ENCODE measurements around the gene ABCC1.
"Not testable (repeated sequence)": the region's sequence is repeated elsewhere in the genome, so short reads cannot be mapped to it uniquely, and the experiment has no call there.

The ABCC1 gene

GRCh38 chr16:16157166-16157565 lies 207.8 kb downstream of the ABCC1 start:
- Histone ChIP-seq H3K9ac (ENCODE audit: low read length) (no peak overlapping the region), H3K4me3 (ENCODE audit: low read length) (no peak overlapping the region), H3K4me1 (ENCODE audit: control insufficient read depth, insufficient read depth, low read length) (no peaks in the 10 kb centered on the region), H3K9me3 (ENCODE audit: control insufficient read depth, low read length) (no peaks in the 10 kb centered on the region), H3K36me3 (ENCODE audit: control insufficient read depth, insufficient read depth, low read length) (no peaks in the 10 kb centered on the region), H3K27me3 (ENCODE audit: control insufficient read depth, insufficient read depth, low read length) (no peaks in the 10 kb centered on the region)

- H3K36me3 ChIP-seq (ENCODE audit: control insufficient read depth, insufficient read depth, low read length): no peaks in the 10 kb centered on the region
- no peaks in the 10 kb centered on the region for H3K9me3 ChIP-seq (ENCODE audit: control insufficient read depth, low read length)
These were observed 208.8 kb downstream of the ABCC1 start for GRCh38 chr16:16158082-16158658.

GRCh38 chr16:16158741-16159374 lies 209.4 kb downstream of the ABCC1 start:
- Histone ChIP-seq H3K9ac (ENCODE audit: low read length) (no peak overlapping the region), H3K9me3 (ENCODE audit: control insufficient read depth, low read length) (no peaks in the 10 kb centered on the region), H3K27me3 (ENCODE audit: control insufficient read depth, insufficient read depth, low read length) (no peaks in the 10 kb centered on the region), H3K36me3 (ENCODE audit: control insufficient read depth, insufficient read depth, low read length) (no peaks in the 10 kb centered on the region), H3K4me1 (ENCODE audit: control insufficient read depth, insufficient read depth, low read length) (no peaks in the 10 kb centered on the region), H3K4me3 (ENCODE audit: low read length) (no peak overlapping the region)

More at GRCh38 chr16:16158082-16158658, 208.8 kb downstream of the ABCC1 start:
- Histone ChIP-seq H3K9ac (ENCODE audit: low read length) (no peak overlapping the region), H3K4me3 (ENCODE audit: low read length) (no peak overlapping the region), H3K4me1 (ENCODE audit: control insufficient read depth, insufficient read depth, low read length) (no peaks in the 10 kb centered on the region), H3K27me3 (ENCODE audit: control insufficient read depth, insufficient read depth, low read length) (no peaks in the 10 kb centered on the region)

GRCh38 chr16:16159662-16160061 lies 210.2 kb downstream of the ABCC1 start:
- no peaks in the 10 kb centered on the region for H3K27me3 ChIP-seq (ENCODE audit: control insufficient read depth, insufficient read depth, low read length)
- no peaks in the 10 kb centered on the region for H3K36me3 ChIP-seq (ENCODE audit: control insufficient read depth, insufficient read depth, low read length)
- no peak overlapping the region for H3K4me3 ChIP-seq (ENCODE audit: low read length)
- no peaks in the 10 kb centered on the region for H3K4me1 ChIP-seq (ENCODE audit: control insufficient read depth, insufficient read depth, low read length)
- no peak overlapping the region for H3K9ac ChIP-seq (ENCODE audit: low read length)
- no peaks in the 10 kb centered on the region for H3K9me3 ChIP-seq (ENCODE audit: control insufficient read depth, low read length)

- Histone ChIP-seq H3K36me3 (ENCODE audit: control insufficient read depth, insufficient read depth, low read length) (no peaks in the 10 kb centered on the region), H3K27me3 (ENCODE audit: control insufficient read depth, insufficient read depth, low read length) (no peaks in the 10 kb centered on the region), H3K9ac (ENCODE audit: low read length) (no peak overlapping the region), H3K4me3 (ENCODE audit: low read length) (no peak overlapping the region), H3K9me3 (ENCODE audit: control insufficient read depth, low read length) (no peaks in the 10 kb centered on the region), H3K4me1 (ENCODE audit: control insufficient read depth, insufficient read depth, low read length) (no peaks in the 10 kb centered on the region)
These were observed 211.9 kb downstream of the ABCC1 start for GRCh38 chr16:16161319-16161718.

GRCh38 chr16:16161840-16162239 lies 212.4 kb downstream of the ABCC1 start:
- not testable (repeated sequence) for H3K36me3 ChIP-seq (ENCODE audit: control insufficient read depth, insufficient read depth, low read length); H3K9ac ChIP-seq (ENCODE audit: low read length); H3K4me1 ChIP-seq (ENCODE audit: control insufficient read depth, insufficient read depth, low read length); H3K9me3 ChIP-seq (ENCODE audit: control insufficient read depth, low read length); H3K27me3 ChIP-seq (ENCODE audit: control insufficient read depth, insufficient read depth, low read length); H3K4me3 ChIP-seq (ENCODE audit: low read length)

- no peaks in the 10 kb centered on the region for H3K36me3 ChIP-seq (ENCODE audit: control insufficient read depth, insufficient read depth, low read length)
These were observed 213.2 kb downstream of the ABCC1 start for GRCh38 chr16:16162591-16162990.

GRCh38 chr16:16163109-16163508 lies 213.7 kb downstream of the ABCC1 start:
- no peaks in the 10 kb centered on the region for H3K27me3 ChIP-seq (ENCODE audit: control insufficient read depth, insufficient read depth, low read length)
- no peaks in the 10 kb centered on the region for H3K9me3 ChIP-seq (ENCODE audit: control insufficient read depth, low read length)
- no peak overlapping the region for H3K9ac ChIP-seq (ENCODE audit: low read length)
- H3K4me1 ChIP-seq (ENCODE audit: control insufficient read depth, insufficient read depth, low read length): no peaks in the 10 kb centered on the region
- H3K4me3 ChIP-seq (ENCODE audit: low read length): no peak overlapping the region
- H3K36me3 ChIP-seq (ENCODE audit: control insufficient read depth, insufficient read depth, low read length): no peaks in the 10 kb centered on the region

More at GRCh38 chr16:16162591-16162990, 213.2 kb downstream of the ABCC1 start:
- H3K27me3 ChIP-seq (ENCODE audit: control insufficient read depth, insufficient read depth, low read length): no peaks in the 10 kb centered on the region
- no peak overlapping the region for H3K4me3 ChIP-seq (ENCODE audit: low read length)
- no peak overlapping the region for H3K9ac ChIP-seq (ENCODE audit: low read length)
- H3K9me3 ChIP-seq (ENCODE audit: control insufficient read depth, low read length): no peaks in the 10 kb centered on the region
- no peaks in the 10 kb centered on the region for H3K4me1 ChIP-seq (ENCODE audit: control insufficient read depth, insufficient read depth, low read length)

- Histone ChIP-seq H3K4me1 (ENCODE audit: control insufficient read depth, insufficient read depth, low read length) (no peaks in the 10 kb centered on the region), H3K36me3 (ENCODE audit: control insufficient read depth, insufficient read depth, low read length) (no peaks in the 10 kb centered on the region), H3K9ac (ENCODE audit: low read length) (no peak overlapping the region), H3K4me3 (ENCODE audit: low read length) (no peak overlapping the region), H3K27me3 (ENCODE audit: control insufficient read depth, insufficient read depth, low read length) (no peaks in the 10 kb centered on the region), H3K9me3 (ENCODE audit: control insufficient read depth, low read length) (no peaks in the 10 kb centered on the region)
These were observed 214.2 kb downstream of the ABCC1 start for GRCh38 chr16:16163571-16163970.

GRCh38 chr16:16164243-16164642 lies 214.8 kb downstream of the ABCC1 start:
- Histone ChIP-seq H3K9me3 (ENCODE audit: control insufficient read depth, low read length) (no peaks in the 10 kb centered on the region), H3K9ac (ENCODE audit: low read length) (no peak overlapping the region), H3K4me3 (ENCODE audit: low read length) (no peak overlapping the region), H3K27me3 (ENCODE audit: control insufficient read depth, insufficient read depth, low read length) (no peaks in the 10 kb centered on the region), H3K36me3 (ENCODE audit: control insufficient read depth, insufficient read depth, low read length) (no peaks in the 10 kb centered on the region), H3K4me1 (ENCODE audit: control insufficient read depth, insufficient read depth, low read length) (no peaks in the 10 kb centered on the region)

GRCh38 chr16:16166085-16166484 lies 216.7 kb downstream of the ABCC1 start:
- no peaks in the 10 kb centered on the region for H3K27me3 ChIP-seq (ENCODE audit: control insufficient read depth, insufficient read depth, low read length)
- H3K36me3 ChIP-seq (ENCODE audit: control insufficient read depth, insufficient read depth, low read length): no peaks in the 10 kb centered on the region
- no peaks in the 10 kb centered on the region for H3K4me1 ChIP-seq (ENCODE audit: control insufficient read depth, insufficient read depth, low read length)
- H3K9ac ChIP-seq (ENCODE audit: low read length): no peak overlapping the region
- no peaks in the 10 kb centered on the region for H3K9me3 ChIP-seq (ENCODE audit: control insufficient read depth, low read length)
- H3K4me3 ChIP-seq (ENCODE audit: low read length): no peak overlapping the region

GRCh38 chr16:16166949-16167348 lies 217.5 kb downstream of the ABCC1 start:
- no peaks in the 10 kb centered on the region for H3K4me1 ChIP-seq (ENCODE audit: control insufficient read depth, insufficient read depth, low read length)
- no peaks in the 10 kb centered on the region for H3K9me3 ChIP-seq (ENCODE audit: control insufficient read depth, low read length)
- no peaks in the 10 kb centered on the region for H3K27me3 ChIP-seq (ENCODE audit: control insufficient read depth, insufficient read depth, low read length)
- H3K4me3 ChIP-seq (ENCODE audit: low read length): no peak overlapping the region
- H3K36me3 ChIP-seq (ENCODE audit: control insufficient read depth, insufficient read depth, low read length): peaks cover 3% of the 10 kb centered on the region
- H3K9ac ChIP-seq (ENCODE audit: low read length): no peak overlapping the region
